Neural progenitor cell (in vitro differentiated cells): ENCODE measurements around the gene MBOAT1. TPM values are rescaled to one million over a fixed set of nuclear protein-coding genes. Genes with fewer than 3 reads are reported as not detected.
A peak's percentile ranks its signal among the peaks of the same experiment; 100 is the strongest.

Experiments used
- DNase-seq: peaks from one replicate; pipeline ENCODE4 v3.0.0-alpha.2; 2016; ENCODE audit warnings: low spot score
- H2AFZ ChIP-seq: fragments of 200-600 bp; sonication (generic); replicated peaks from 2 replicates; pipeline ENCODE4 v1.6.1; 2016; ENCODE audit warnings: antibody characterized with exemption
- H3F3A ChIP-seq: fragments of 200-600 bp; sonication (generic); 2 replicates; pipeline ENCODE4 v1.6.1; 2016; ENCODE audit warnings: antibody characterized with exemption, low read depth
- H3K27ac ChIP-seq: fragments of 200-600 bp; sonication (generic); 2 replicates; pipeline ENCODE4 v1.5.1; 2016; ENCODE audit warnings: mild to moderate bottlenecking
- H3K27me3 ChIP-seq: fragments of 200-600 bp; sonication (generic); 2 replicates; pipeline ENCODE4 v1.6.1; 2016; ENCODE audit warnings: mild to moderate bottlenecking, moderate library complexity
- H3K36me3 ChIP-seq: fragments of 200-600 bp; sonication (generic); 2 replicates; pipeline ENCODE4 v1.5.1; 2016
- H3K4me1 ChIP-seq: fragments of 200-600 bp; sonication (generic); 2 replicates; pipeline ENCODE4 v1.6.1; 2016; ENCODE audit warnings: mixed run types
- H3K4me2 ChIP-seq: fragments of 200-600 bp; sonication (generic); 2 replicates; pipeline ENCODE4 v1.6.1; 2016
- H3K4me3 ChIP-seq: fragments of 200-600 bp; sonication (generic); 2 replicates; pipeline ENCODE4 v1.5.1; 2016
- H3K79me2 ChIP-seq: fragments of 200-600 bp; sonication (generic); 2 replicates; pipeline ENCODE4 v1.6.1; 2016; ENCODE audit warnings: low read depth
- H3K9ac ChIP-seq: fragments of 200-600 bp; sonication (generic); 2 replicates; pipeline ENCODE4 v1.6.1; 2016
- H3K9me3 ChIP-seq: fragments of 200-600 bp; sonication (generic); 2 replicates; pipeline ENCODE4 v1.5.1; 2016; ENCODE audit warnings: low read depth
- H4K20me1 ChIP-seq: fragments of 200-600 bp; sonication (generic); 2 replicates; pipeline ENCODE4 v1.6.1; 2016; ENCODE audit warnings: low read depth
- H3K27ac Mint-ChIP-seq: 3 replicates; pipeline ENCODE4 v1.8.0; 2021; ENCODE audit warnings: mixed read lengths
- H3K27me3 Mint-ChIP-seq: 2 replicates; pipeline ENCODE4 v1.8.0; 2022; ENCODE audit warnings: low read depth, mild to moderate bottlenecking, inconsistent platforms, moderate library complexity, mixed read lengths; ENCODE audit not compliant: insufficient read depth
- H3K36me3 Mint-ChIP-seq: 3 replicates; pipeline ENCODE4 v1.8.0; 2021; ENCODE audit warnings: mixed read lengths
- H3K4me1 Mint-ChIP-seq: 3 replicates; pipeline ENCODE4 v1.8.0; 2021; ENCODE audit warnings: mixed read lengths
- H3K4me3 Mint-ChIP-seq: 3 replicates; pipeline ENCODE4 v1.8.0; 2021; ENCODE audit warnings: mild to moderate bottlenecking, moderate library complexity, mixed read lengths
- H3K9me3 Mint-ChIP-seq: 3 replicates; pipeline ENCODE4 v1.8.0; 2020; ENCODE audit warnings: mixed read lengths
- EZH2 ChIP-seq: fragments of 200-600 bp; sonication (generic); IDR thresholded peaks from 2 replicates; pipeline ENCODE4 v1.6.1; 2017; ENCODE audit warnings: antibody characterized with exemption, mild to moderate bottlenecking, moderate library complexity
- EZH2phosphoT487 ChIP-seq: fragments of 200-600 bp; sonication (generic); IDR thresholded peaks from 2 replicates; pipeline ENCODE4 v1.6.1; 2017; ENCODE audit warnings: antibody characterized with exemption
- total RNA-seq: library from RNA; depleted of rRNA; stranded (reverse); fragments of >200 nt; gene quantifications from 2 replicates; pipeline ENCODE4 v1.2.3, GENCODE V29; 2015; ENCODE audit warnings: low replicate concordance
- TF ChIP-seq, protein P1 (sequence below): fragments of 200-600 bp; sonication (generic); IDR thresholded peaks from 2 replicates; pipeline ENCODE4 v1.5.1; 2017; ENCODE audit warnings: antibody characterized with exemption, mild to moderate bottlenecking

The MBOAT1 gene
- total RNA-seq, 1 donor from 2014 or later = 0.45 TPM

GRCh38 chr6:20128018-20128417, 84.3 kb downstream of the MBOAT1 start:
- no peak overlapping the region for H3K27ac Mint-ChIP-seq

GRCh38 chr6:20126789-20127653, 85.2 kb downstream of the MBOAT1 start:
- peaks cover 4% of the 10 kb centered on the region for H3K4me1 Mint-ChIP-seq
- H3K4me1 ChIP-seq = peaks cover 4% of the 10 kb centered on the region
- no peak overlapping the region for H3K9ac ChIP-seq
- no peak overlapping the region for H3K4me3 ChIP-seq
- H3K9me3 Mint-ChIP-seq = no peaks in the 10 kb centered on the region
- H3K27me3 ChIP-seq = no peaks in the 10 kb centered on the region
- TF ChIP-seq, protein P1, sequence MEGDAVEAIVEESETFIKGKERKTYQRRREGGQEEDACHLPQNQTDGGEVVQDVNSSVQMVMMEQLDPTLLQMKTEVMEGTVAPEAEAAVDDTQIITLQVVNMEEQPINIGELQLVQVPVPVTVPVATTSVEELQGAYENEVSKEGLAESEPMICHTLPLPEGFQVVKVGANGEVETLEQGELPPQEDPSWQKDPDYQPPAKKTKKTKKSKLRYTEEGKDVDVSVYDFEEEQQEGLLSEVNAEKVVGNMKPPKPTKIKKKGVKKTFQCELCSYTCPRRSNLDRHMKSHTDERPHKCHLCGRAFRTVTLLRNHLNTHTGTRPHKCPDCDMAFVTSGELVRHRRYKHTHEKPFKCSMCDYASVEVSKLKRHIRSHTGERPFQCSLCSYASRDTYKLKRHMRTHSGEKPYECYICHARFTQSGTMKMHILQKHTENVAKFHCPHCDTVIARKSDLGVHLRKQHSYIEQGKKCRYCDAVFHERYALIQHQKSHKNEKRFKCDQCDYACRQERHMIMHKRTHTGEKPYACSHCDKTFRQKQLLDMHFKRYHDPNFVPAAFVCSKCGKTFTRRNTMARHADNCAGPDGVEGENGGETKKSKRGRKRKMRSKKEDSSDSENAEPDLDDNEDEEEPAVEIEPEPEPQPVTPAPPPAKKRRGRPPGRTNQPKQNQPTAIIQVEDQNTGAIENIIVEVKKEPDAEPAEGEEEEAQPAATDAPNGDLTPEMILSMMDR = peak; percentile 95
- TF ChIP-seq EZH2phosphoT487 = no peak
- H4K20me1 ChIP-seq = no peaks in the 10 kb centered on the region
- H3K4me3 Mint-ChIP-seq = no peak overlapping the region
- peaks cover 1% of the 10 kb centered on the region for H3K27me3 Mint-ChIP-seq
- no peaks in the 10 kb centered on the region for H3K36me3 ChIP-seq
- H3K36me3 Mint-ChIP-seq = peaks cover 2% of the 10 kb centered on the region
- H3K27ac Mint-ChIP-seq = no peak overlapping the region
- no peaks in the 10 kb centered on the region for H3K79me2 ChIP-seq
- H3K27ac ChIP-seq = no peak overlapping the region
- no peak overlapping the region for H3K4me2 ChIP-seq
- H2AFZ ChIP-seq = peak overlapping the region; percentile 78
- H3K9me3 ChIP-seq = no peaks in the 10 kb centered on the region
- H3F3A ChIP-seq = no peaks in the 10 kb centered on the region
- DNase-seq = peak; percentile 80

More at GRCh38 chr6:20128018-20128417, 84.3 kb downstream of the MBOAT1 start:
- peaks cover 4% of the 10 kb centered on the region for H3K4me1 ChIP-seq
- DNase-seq = no peak
- no peaks in the 10 kb centered on the region for H3K27me3 ChIP-seq
- no peak overlapping the region for H3K9ac ChIP-seq
- Mint-ChIP-seq H3K4me1 (peaks cover 4% of the 10 kb centered on the region), H3K9me3 (no peaks in the 10 kb centered on the region), H3K27me3 (peaks cover 2% of the 10 kb centered on the region), H3K36me3 (peaks cover 2% of the 10 kb centered on the region), H3K4me3 (no peak overlapping the region)
- TF ChIP-seq EZH2 (no peak), EZH2phosphoT487 (no peak)
- TF ChIP-seq, protein P1 = no peak
- H3K4me2 ChIP-seq = no peak overlapping the region
- H3K4me3 ChIP-seq = no peak overlapping the region
- H3F3A ChIP-seq = no peaks in the 10 kb centered on the region
- H3K27ac ChIP-seq = no peak overlapping the region
- H3K36me3 ChIP-seq = no peaks in the 10 kb centered on the region
- no peaks in the 10 kb centered on the region for H3K79me2 ChIP-seq
- no peak overlapping the region for H2AFZ ChIP-seq
- H4K20me1 ChIP-seq = no peaks in the 10 kb centered on the region
- H3K9me3 ChIP-seq = no peaks in the 10 kb centered on the region

GRCh38 chr6:20126102-20126752, 86.0 kb downstream of the MBOAT1 start:
- Mint-ChIP-seq H3K4me1 (peaks cover 4% of the 10 kb centered on the region), H3K27me3 (no peaks in the 10 kb centered on the region), H3K36me3 (peaks cover 2% of the 10 kb centered on the region), H3K27ac (no peak overlapping the region), H3K4me3 (no peak overlapping the region), H3K9me3 (no peaks in the 10 kb centered on the region)
- Histone ChIP-seq H3K9ac (no peak overlapping the region), H3K36me3 (no peaks in the 10 kb centered on the region), H3K9me3 (no peaks in the 10 kb centered on the region), H3K4me2 (no peak overlapping the region), H3K27me3 (no peaks in the 10 kb centered on the region), H3F3A (no peaks in the 10 kb centered on the region), H4K20me1 (no peaks in the 10 kb centered on the region), H3K27ac (no peak overlapping the region), H3K4me1 (peaks cover 4% of the 10 kb centered on the region), H3K4me3 (no peak overlapping the region), H3K79me2 (no peaks in the 10 kb centered on the region), H2AFZ (peak overlapping the region; percentile 78)
- TF ChIP-seq, protein P1 = no peak
- TF ChIP-seq EZH2 (no peak), EZH2phosphoT487 (no peak)
- no peak for DNase-seq
